Large intestine (tissue), 3 donors: Measurements from ENCODE around the gene OPN1SW. TPM values are rescaled to one million over a fixed set of nuclear protein-coding genes. Genes with fewer than 3 reads are reported as not detected.

ENCODE experiments used
- DNase-seq, 2 donors: peaks; one replicate each; pipeline versions ENCODE4 v3.0.0 to v3.0.0-alpha.2; 2013
- H3K27ac ChIP-seq: one replicate; pipeline ENCODE4 v1.5.1; 2013; ENCODE audit warnings: low read length
- H3K27me3 ChIP-seq: 2 replicates; pipeline ENCODE4 v1.6.1; 2013; ENCODE audit warnings: low read length; ENCODE audit not compliant: control insufficient read depth, insufficient read depth
- H3K36me3 ChIP-seq: 2 replicates; pipeline ENCODE4 v1.6.1; 2013; ENCODE audit warnings: low read length; ENCODE audit not compliant: control insufficient read depth, insufficient read depth
- H3K4me1 ChIP-seq: one replicate; pipeline ENCODE4 v1.6.1; 2013; ENCODE audit warnings: low read length; ENCODE audit not compliant: control insufficient read depth, insufficient read depth
- H3K4me3 ChIP-seq: one replicate; pipeline ENCODE4 v1.5.1; 2013; ENCODE audit warnings: low read length
- H3K9me3 ChIP-seq: one replicate; pipeline ENCODE4 v1.6.1; 2013; ENCODE audit warnings: mild to moderate bottlenecking, low read depth, low read length, moderate library complexity; ENCODE audit not compliant: control insufficient read depth
- WGBS: methylation state at CpG from one replicate; pipeline ENCODE4 v1.1.5; 2013; ENCODE audit warnings: low lambda C conversion rate; ENCODE audit not compliant: insufficient coverage; 5-methylcytosine and 5-hydroxymethylcytosine counted together
- polyA plus RNA-seq: library from polyadenylated mRNA; unstranded; fragments of 120-200 nt; gene quantifications from one replicate; pipeline ENCODE4 v1.2.1, GENCODE V29; 2013

OPN1SW gene
- polyA plus RNA-seq, 1 donor, result 0.18 TPM

DNA sequence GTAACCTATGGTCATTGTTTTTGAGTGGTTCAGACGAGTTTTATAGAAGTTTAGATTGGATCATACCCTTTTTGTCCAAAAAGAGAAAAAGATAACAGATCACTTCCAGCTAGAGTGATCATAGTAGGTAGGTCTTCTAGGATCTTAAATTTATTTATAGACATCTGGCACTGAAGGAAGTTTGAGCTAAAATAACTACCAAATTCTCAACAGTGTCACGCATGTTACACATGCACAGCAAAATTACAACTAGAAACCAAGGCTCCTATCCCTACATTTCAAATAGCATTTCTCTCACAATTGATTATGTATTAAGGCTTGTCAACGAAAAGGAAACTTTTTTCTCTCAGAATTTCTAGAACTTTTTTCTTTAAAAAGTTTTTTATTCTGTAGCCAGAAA, 34.1 kb downstream of the OPN1SW start:
- Histone ChIP-seq H3K36me3 (no peaks in the 10 kb centered on the region), H3K4me3 (no peak overlapping the region), H3K27ac (no peak overlapping the region), H3K9me3 (no peaks in the 10 kb centered on the region), H3K4me1 (peaks cover 19% of the 10 kb centered on the region), H3K27me3 (no peaks in the 10 kb centered on the region)
- WGBS, result 66% methylated on average over 2 of the region's 3 CpGs
- no peak for DNase-seq

DNA sequence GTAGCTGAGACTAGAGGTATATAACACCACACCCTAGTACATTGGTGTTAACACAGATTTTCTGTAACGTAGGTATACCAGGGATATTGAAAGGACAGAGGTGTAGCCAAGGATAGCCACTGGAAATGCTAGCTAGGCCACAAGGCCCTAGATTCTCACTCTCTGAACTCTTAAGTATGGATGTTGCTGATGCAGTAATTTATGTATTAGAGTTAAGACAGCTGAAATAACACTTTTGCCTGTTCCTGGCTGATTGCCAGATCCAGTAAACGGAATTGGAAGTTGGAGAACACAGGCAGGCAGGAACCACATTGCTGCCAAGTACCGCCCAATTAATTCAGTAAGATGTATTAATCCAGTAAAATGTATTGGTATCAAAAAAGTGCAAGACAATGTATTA, 34.6 kb downstream of the OPN1SW start:
- Histone ChIP-seq H3K9me3 (no peaks in the 10 kb centered on the region), H3K27ac (no peak overlapping the region), H3K27me3 (no peaks in the 10 kb centered on the region), H3K36me3 (no peaks in the 10 kb centered on the region), H3K4me1 (peaks cover 19% of the 10 kb centered on the region), H3K4me3 (no peak overlapping the region)
- DNase-seq, result no peak
- 60% methylated on average over 1 of the region's 3 CpGs for WGBS

- Histone ChIP-seq H3K27ac (peak overlapping the region; percentile 88), H3K9me3 (no peaks in the 10 kb centered on the region), H3K4me3 (peak overlapping the region; percentile 97), H3K36me3 (no peaks in the 10 kb centered on the region), H3K4me1 (peaks cover 19% of the 10 kb centered on the region), H3K27me3 (no peaks in the 10 kb centered on the region)
- no peak for DNase-seq
- WGBS, result 13% methylated on average over 3 of the region's 13 CpGs
Observed at GRCh38 chr7:128739990-128740682, 35.5 kb downstream of the OPN1SW start.

DNA sequence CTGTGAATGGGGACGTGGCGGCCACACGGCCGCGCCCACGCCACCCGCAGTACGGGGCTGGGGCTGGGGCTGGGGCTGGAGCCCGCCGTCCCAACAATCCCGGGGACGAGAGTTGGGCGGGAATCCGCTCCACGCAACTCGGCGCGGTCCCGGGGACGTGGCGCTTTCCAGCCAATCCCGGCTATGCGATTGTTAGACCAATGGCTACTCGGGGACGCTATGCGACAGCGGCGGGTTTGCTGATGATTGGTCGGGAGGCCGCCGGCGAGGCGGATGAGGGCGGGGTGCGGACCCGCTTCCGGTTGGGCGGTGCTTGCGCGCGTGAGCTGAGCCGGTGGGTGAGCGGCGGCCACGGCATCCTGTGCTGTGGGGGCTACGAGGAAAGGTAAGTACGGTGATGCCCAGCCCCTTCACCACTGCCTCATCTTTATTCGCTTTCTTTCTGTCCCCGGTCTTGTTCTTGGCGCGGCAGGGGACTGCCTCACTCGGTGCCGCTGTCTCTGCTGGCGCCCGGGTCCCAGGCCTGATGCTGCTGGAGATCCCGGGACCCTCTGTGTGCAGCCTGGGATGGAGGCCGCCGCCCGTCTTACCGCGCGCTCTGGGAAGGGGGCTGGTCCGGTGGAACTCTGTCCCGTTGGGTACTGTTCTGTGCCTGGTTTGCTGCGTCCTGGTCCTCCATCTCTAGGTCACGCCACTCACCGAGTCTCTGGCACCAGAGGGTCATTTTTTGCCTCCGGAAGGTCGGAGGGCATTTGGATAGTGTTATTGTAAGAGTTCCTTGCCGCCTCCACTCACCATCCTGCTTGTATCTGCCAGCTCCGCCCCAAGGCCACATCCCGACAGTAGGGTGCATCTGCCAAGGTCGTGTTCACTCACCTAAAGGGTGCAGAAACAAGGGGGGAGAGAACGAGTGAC, 36.3 kb downstream of the OPN1SW start, which contains the start of gene CALU:
CALU (plus strand) TSS at position 312 of the 915 bp plus-strand sequence. CDS start 9,225 bp downstream, outside the sequence.
- peak; percentile 95 to 96 for DNase-seq
- peak within 1 kb of the TSS; percentile 97 for H3K4me3 ChIP-seq
- H3K27ac ChIP-seq, result peak within 1 kb of the TSS; percentile 88
- no peaks in the 10 kb centered on the region for H3K9me3 ChIP-seq
- H3K4me1 ChIP-seq, result peaks cover 19% of the 10 kb centered on the region
- peaks cover 2% of the 10 kb centered on the region for H3K27me3 ChIP-seq
- H3K36me3 ChIP-seq, result no peaks in the 10 kb centered on the region
- WGBS, result 0% methylated on average over 2 of the region's 74 CpGs

- no peaks in the 10 kb centered on the region for H3K36me3 ChIP-seq
- H3K4me1 ChIP-seq, result peaks cover 19% of the 10 kb centered on the region
- peak overlapping the region; percentile 97 for H3K4me3 ChIP-seq
- no peaks in the 10 kb centered on the region for H3K9me3 ChIP-seq
- DNase-seq, result no peak
- H3K27me3 ChIP-seq, result peaks cover 2% of the 10 kb centered on the region
- H3K27ac ChIP-seq, result peak overlapping the region; percentile 88
- 0% methylated on average over 1 of the region's 8 CpGs for WGBS
Observed at GRCh38 chr7:128738570-128739047, 37.0 kb downstream of the OPN1SW start.

- H3K27me3 ChIP-seq, result peaks cover 6% of the 10 kb centered on the region
- H3K4me1 ChIP-seq, result peaks cover 19% of the 10 kb centered on the region
- H3K27ac ChIP-seq, result peak overlapping the region; percentile 88
- no peaks in the 10 kb centered on the region for H3K36me3 ChIP-seq
- H3K4me3 ChIP-seq, result no peak overlapping the region
- DNase-seq, result peak; percentile 44 to 61
- H3K9me3 ChIP-seq, result no peaks in the 10 kb centered on the region
- no CpG with 5 or more reads among the region's 1 CpG for WGBS
Observed at GRCh38 chr7:128737867-128738385, 37.7 kb downstream of the OPN1SW start.

DNA sequence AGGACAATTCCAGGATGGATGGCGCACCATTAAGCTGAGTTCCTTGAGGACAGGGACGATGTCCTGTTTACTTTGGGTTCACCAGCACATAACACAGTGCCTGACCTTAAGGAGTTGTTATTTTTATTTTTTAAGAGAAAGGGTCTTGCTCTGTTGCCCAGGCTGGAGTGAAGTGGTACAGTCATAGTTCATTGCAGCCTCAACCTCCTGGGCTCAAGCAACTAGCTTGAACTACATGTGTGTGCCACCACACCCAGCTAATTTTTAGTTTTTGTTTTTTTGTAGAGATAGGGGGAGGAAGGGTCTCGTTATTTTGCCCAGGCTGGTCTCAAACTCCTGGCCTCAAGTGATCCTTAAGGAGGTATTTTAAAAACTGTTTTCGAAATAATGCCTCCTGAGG, 38.2 kb downstream of the OPN1SW start:
- H3K27me3 ChIP-seq, result peaks cover 10% of the 10 kb centered on the region
- H3K4me3 ChIP-seq, result no peak overlapping the region
- 100% methylated on average over 1 of the region's 4 CpGs for WGBS
- no peak for DNase-seq
- no peaks in the 10 kb centered on the region for H3K36me3 ChIP-seq
- H3K27ac ChIP-seq, result peak overlapping the region; percentile 88
- H3K9me3 ChIP-seq, result no peaks in the 10 kb centered on the region
- peaks cover 19% of the 10 kb centered on the region for H3K4me1 ChIP-seq

DNA sequence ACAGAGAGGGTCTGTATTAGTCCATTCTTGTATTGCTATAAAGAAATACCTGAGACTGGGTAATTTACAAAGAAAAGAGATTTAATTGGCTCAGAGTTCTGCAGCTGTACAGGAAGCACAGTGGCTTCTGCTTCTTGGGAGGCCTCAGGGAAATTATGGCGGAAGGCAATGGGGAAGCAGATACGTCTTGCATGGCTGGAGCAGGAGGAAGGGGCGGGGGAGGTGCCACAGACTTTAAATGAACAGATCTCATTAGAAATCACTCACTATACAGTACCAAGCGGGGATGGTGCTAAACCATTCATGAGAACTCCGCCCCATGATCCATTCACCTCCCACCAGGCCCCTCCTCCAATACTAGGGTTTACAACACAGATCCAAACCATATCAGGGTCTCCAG, 40.2 kb downstream of the OPN1SW start:
- Histone ChIP-seq H3K36me3 (no peaks in the 10 kb centered on the region), H3K4me3 (no peak overlapping the region), H3K27me3 (peaks cover 14% of the 10 kb centered on the region), H3K4me1 (peaks cover 13% of the 10 kb centered on the region), H3K9me3 (no peaks in the 10 kb centered on the region), H3K27ac (no peak overlapping the region)
- WGBS, result no CpG with 5 or more reads among the region's 5 CpGs
- no peak for DNase-seq

- no CpG with 5 or more reads among the region's 1 CpG for WGBS
- H3K4me1 ChIP-seq, result peaks cover 10% of the 10 kb centered on the region
- peaks cover 14% of the 10 kb centered on the region for H3K27me3 ChIP-seq
- H3K36me3 ChIP-seq, result no peaks in the 10 kb centered on the region
- no peak for DNase-seq
- no peak overlapping the region for H3K27ac ChIP-seq
- H3K4me3 ChIP-seq, result no peak overlapping the region
- no peaks in the 10 kb centered on the region for H3K9me3 ChIP-seq
Observed at GRCh38 chr7:128734890-128735289, 40.7 kb downstream of the OPN1SW start.

DNA sequence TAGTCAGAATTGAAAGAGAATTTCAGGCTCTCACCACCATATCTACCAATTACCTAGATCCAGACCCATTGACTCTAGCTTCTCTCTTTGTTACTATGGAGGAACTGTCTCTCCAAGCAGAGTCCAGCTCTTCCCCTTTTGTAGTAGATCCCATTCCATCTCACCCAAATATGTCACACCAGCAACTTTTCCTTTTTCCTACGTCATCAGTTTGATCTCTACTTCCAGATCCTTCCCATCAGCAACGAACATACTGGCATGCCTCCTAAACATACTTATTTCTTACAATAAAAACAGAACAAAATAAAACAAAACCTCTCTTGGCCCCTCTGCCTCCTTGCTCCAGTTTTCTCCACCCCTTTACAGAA, 42.3 kb downstream of the OPN1SW start:
- WGBS, result 59% methylated on average over 2 of the region's 2 CpGs

More for the DNA sequence above, 42.3 kb downstream of the OPN1SW start:
- H3K9me3 ChIP-seq, result no peaks in the 10 kb centered on the region
- no peaks in the 10 kb centered on the region for H3K36me3 ChIP-seq
- H3K27me3 ChIP-seq, result peaks cover 14% of the 10 kb centered on the region
- no peak for DNase-seq
- no peak overlapping the region for H3K4me3 ChIP-seq
- H3K4me1 ChIP-seq, result peaks cover 5% of the 10 kb centered on the region
- H3K27ac ChIP-seq, result no peak overlapping the region
